ENCODE measurements around the gene SH3PXD2B.

GRCh38 chr5:172427202-172427601 lies 27.1 kb downstream of the SH3PXD2B start:
- TF ChIP-seq CTCF (IDR thresholded peaks at IDR 0.05), result no peak
- no peak for TF ChIP-seq POLR2AphosphoS5 (IDR thresholded peaks at IDR 0.05; ENCODE audit: insufficient read depth in 1 of 2, low read depth in 1 of 2)
- TF ChIP-seq POLR2A (IDR thresholded peaks at IDR 0.05), result no peak

Data from vagina (tissue), 2 donors.